Lower lobe of right lung (tissue), 2 donors: ENCODE data around the gene TBX5. TPM values are rescaled to one million over a fixed set of nuclear protein-coding genes. Genes with fewer than 3 reads are reported as not detected.

ENCODE experiments used
- ATAC-seq, 2 donors: fragments of 200-7000 bp; cut with Tn5 transposase; one replicate each; pipeline ENCODE4 v1.9.1; 2020 to 2022; ENCODE audit warnings: mild to moderate bottlenecking in 2 of 2, moderate library complexity in 2 of 2
- DNase-seq: peaks from one replicate; pipeline ENCODE4 v3.0.0-alpha.2; 2020
- H3K27ac ChIP-seq: fragments of 200-600 bp; one replicate; pipeline ENCODE4 v1.8.0; 2022
- H3K27me3 ChIP-seq: fragments of 200-600 bp; one replicate; pipeline ENCODE4 v1.8.0; 2022; ENCODE audit warnings: low read depth
- H3K36me3 ChIP-seq: fragments of 200-600 bp; one replicate; pipeline ENCODE4 v1.8.0; 2022; ENCODE audit warnings: mild to moderate bottlenecking
- H3K4me1 ChIP-seq: fragments of 200-600 bp; one replicate; pipeline ENCODE4 v1.8.0; 2022
- H3K4me3 ChIP-seq: fragments of 200-600 bp; one replicate; pipeline ENCODE4 v1.8.0; 2022; ENCODE audit warnings: mild to moderate bottlenecking
- H3K9me3 ChIP-seq: fragments of 200-600 bp; one replicate; pipeline ENCODE4 v1.8.0; 2022
- intact Hi-C: fragments of 100-400 bp; cut with DNase I; formaldehyde crosslinking; loops from one replicate; pipeline ENCODE4 v1.11.0; 2022
- total RNA-seq: library from RNA; stranded (reverse); fragmentation: NEBNext Ultra II Directional; extraction: Animal tissue kit (Norgen Biotek cat#: 25700); gene quantifications from one replicate; pipeline ENCODE4 v1.2.1, GENCODE V29; 2021
- TF ChIP-seq, protein P1 (sequence below): fragments of 200-600 bp; IDR thresholded peaks from one replicate; pipeline ENCODE4 v1.8.0; 2022; ENCODE audit warnings: antibody characterized with exemption, mild to moderate bottlenecking
- donor health status: DM: no; HTN: yes; CAD: no; lungs with severe emphysema.

TBX5 gene
- total RNA-seq, 1 donor from 2014 or later, result 15.7 TPM

- intact Hi-C loops, result no loop called here
- ATAC-seq (no peak), DNase-seq (no peak)
- TF ChIP-seq, protein P1, sequence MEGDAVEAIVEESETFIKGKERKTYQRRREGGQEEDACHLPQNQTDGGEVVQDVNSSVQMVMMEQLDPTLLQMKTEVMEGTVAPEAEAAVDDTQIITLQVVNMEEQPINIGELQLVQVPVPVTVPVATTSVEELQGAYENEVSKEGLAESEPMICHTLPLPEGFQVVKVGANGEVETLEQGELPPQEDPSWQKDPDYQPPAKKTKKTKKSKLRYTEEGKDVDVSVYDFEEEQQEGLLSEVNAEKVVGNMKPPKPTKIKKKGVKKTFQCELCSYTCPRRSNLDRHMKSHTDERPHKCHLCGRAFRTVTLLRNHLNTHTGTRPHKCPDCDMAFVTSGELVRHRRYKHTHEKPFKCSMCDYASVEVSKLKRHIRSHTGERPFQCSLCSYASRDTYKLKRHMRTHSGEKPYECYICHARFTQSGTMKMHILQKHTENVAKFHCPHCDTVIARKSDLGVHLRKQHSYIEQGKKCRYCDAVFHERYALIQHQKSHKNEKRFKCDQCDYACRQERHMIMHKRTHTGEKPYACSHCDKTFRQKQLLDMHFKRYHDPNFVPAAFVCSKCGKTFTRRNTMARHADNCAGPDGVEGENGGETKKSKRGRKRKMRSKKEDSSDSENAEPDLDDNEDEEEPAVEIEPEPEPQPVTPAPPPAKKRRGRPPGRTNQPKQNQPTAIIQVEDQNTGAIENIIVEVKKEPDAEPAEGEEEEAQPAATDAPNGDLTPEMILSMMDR, result no peak
- H3K4me1 ChIP-seq, result no peaks in the 10 kb centered on the region
- no peak overlapping the region for H3K4me3 ChIP-seq
- peaks cover 4% of the 10 kb centered on the region for H3K27me3 ChIP-seq
- H3K9me3 ChIP-seq, result no peaks in the 10 kb centered on the region
- no peaks in the 10 kb centered on the region for H3K36me3 ChIP-seq
- no peak overlapping the region for H3K27ac ChIP-seq
Measured at GRCh38 chr12:114314974-114315720, 90.8 kb downstream of the TBX5 start.

- no peak for ATAC-seq
- TF ChIP-seq, protein P1, result no peak
- DNase-seq, result no peak
- intact Hi-C loops, result no loop called here
- peaks cover 4% of the 10 kb centered on the region for H3K27me3 ChIP-seq
- H3K27ac ChIP-seq, result no peak overlapping the region
- no peaks in the 10 kb centered on the region for H3K4me1 ChIP-seq
- no peaks in the 10 kb centered on the region for H3K36me3 ChIP-seq
- H3K9me3 ChIP-seq, result no peaks in the 10 kb centered on the region
- H3K4me3 ChIP-seq, result no peak overlapping the region
Measured at GRCh38 chr12:114314403-114314802, 91.5 kb downstream of the TBX5 start.

GRCh38 chr12:114313910-114314309 lies 92.0 kb downstream of the TBX5 start:
- Histone ChIP-seq H3K9me3 (no peaks in the 10 kb centered on the region), H3K36me3 (no peaks in the 10 kb centered on the region), H3K4me1 (no peaks in the 10 kb centered on the region), H3K4me3 (no peak overlapping the region), H3K27me3 (peaks cover 4% of the 10 kb centered on the region), H3K27ac (no peak overlapping the region)
- DNase-seq, result no peak
- no peak for ATAC-seq
- TF ChIP-seq, protein P1, result no peak
- intact Hi-C loops, result no loop called here

GRCh38 chr12:114311974-114312373 lies 94.0 kb downstream of the TBX5 start:
- intact Hi-C loops, result no loop called here
- DNase-seq, result no peak
- no peak for ATAC-seq
- Histone ChIP-seq H3K36me3 (no peaks in the 10 kb centered on the region), H3K27me3 (peaks cover 4% of the 10 kb centered on the region), H3K4me3 (no peak overlapping the region), H3K9me3 (no peaks in the 10 kb centered on the region), H3K27ac (no peak overlapping the region), H3K4me1 (no peaks in the 10 kb centered on the region)
- TF ChIP-seq, protein P1, result no peak

DNA sequence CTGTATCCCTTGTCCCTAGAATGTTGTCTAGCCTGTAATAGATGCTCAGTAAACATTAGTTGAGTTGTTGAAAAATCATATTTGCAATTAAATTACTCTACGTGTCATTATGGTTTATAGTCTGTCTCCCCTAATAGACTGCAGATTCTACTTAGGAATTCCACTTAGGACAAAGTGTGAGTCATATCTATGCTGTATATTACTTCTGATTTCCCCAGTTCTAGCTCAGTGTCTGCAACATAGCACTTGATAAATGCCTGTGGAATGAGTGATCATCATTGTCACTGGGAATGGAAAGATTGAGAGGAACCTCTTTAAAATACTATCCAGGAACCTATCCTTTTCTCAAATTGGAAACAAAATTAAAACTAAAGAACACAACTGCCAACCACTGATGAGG lies 99.3 kb downstream of the TBX5 start:
- Histone ChIP-seq H3K4me3 (no peak overlapping the region), H3K4me1 (no peaks in the 10 kb centered on the region), H3K9me3 (no peaks in the 10 kb centered on the region), H3K36me3 (no peaks in the 10 kb centered on the region), H3K27me3 (no peaks in the 10 kb centered on the region), H3K27ac (no peak overlapping the region)
- ATAC-seq (no peak), DNase-seq (no peak)
- intact Hi-C loops, result no loop called here
- TF ChIP-seq, protein P1, result no peak
